ENCODE measurements around the gene SLC16A3. TPM values are rescaled to one million over a fixed set of nuclear protein-coding genes. Genes with fewer than 3 reads are reported as not detected.

SLC16A3 gene
- total and polyA plus RNA-seq, 2 of the 8 experiments (the other 6 are each of a cell fraction or from before 2014, with no cell fraction given), result 3.8 to 8.7 TPM

DNA sequence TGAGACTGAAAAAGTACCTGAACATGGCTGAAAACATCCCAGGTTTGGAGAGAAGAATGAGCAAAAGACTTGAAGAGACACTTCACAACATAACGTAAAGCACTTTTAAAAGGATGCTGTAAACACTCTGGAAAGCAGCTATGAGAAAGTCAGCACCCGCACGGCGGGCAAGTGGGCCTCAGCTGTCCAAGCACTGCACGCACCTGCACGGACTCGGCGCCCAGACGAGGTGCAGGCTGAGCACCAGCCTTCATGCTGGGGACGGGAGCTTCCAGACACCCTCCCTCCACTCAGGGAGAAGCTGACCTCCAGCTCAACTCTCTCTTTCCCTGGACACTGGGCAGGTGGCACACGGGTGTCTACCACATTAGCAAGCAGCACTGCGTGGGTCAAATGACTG, 29.3 kb upstream of the SLC16A3 start:
- H3K56ac ChIP-seq (replicated peaks; ENCODE audit: insufficient read length, low read depth, low read length), result no peak overlapping the region
- H3K79me1 ChIP-seq (ENCODE audit: low read depth, low read length), result no peaks in the 10 kb centered on the region; the same call in 1 of the 2 replicates
- H3K27me3 ChIP-seq (replicated peaks in 1 of 4; ENCODE audit: control insufficient read depth in 3 of 4, extremely low read depth in 1 of 4, insufficient read depth in 3 of 4, low read length in 3 of 4), result no peaks in the 10 kb centered on the region
- WGBS, 2 experiments (ENCODE audit: extremely low coverage in 1 of 2, insufficient coverage in 1 of 2, insufficient read length in 1 of 2, insufficient replicate concordance in 2 of 2, low coverage in 1 of 2, low lambda C conversion rate in 2 of 2, missing lambda C conversion rate in 1 of 2), result 88% methylated on average over 12 of the region's 12 CpGs; no CpG with 5 or more reads in 1 of the 2 experiments
- no peak overlapping the region for H4K91ac ChIP-seq (replicated peaks; ENCODE audit: insufficient read length, low read length)
- no peak overlapping the region for H3K9ac ChIP-seq (replicated peaks in 1 of 4; ENCODE audit: extremely low read depth in 1 of 4, low read depth in 3 of 4, low read length in 3 of 4)
- peaks cover 4 to 11% of the 10 kb centered on the region in 2 experiments for H4K20me1 ChIP-seq (replicated peaks in 1 of 2; ENCODE audit: control insufficient read depth in 1 of 2, insufficient read depth in 2 of 2, low read length in 2 of 2)
- H3K4me2 ChIP-seq (ENCODE audit: insufficient read depth in 1 of 2, low read depth in 2 of 2, low read length in 2 of 2), result no peak overlapping the region
- H3K18ac ChIP-seq (ENCODE audit: extremely low read depth, low read length), result no peak overlapping the region
- H2BK5ac ChIP-seq (ENCODE audit: low read depth, low read length), result no peak overlapping the region
- DNase-seq (ENCODE audit: low read depth in 1 of 2, low spot score in 2 of 2) (no peak), FAIRE-seq (no peak)
- no peak overlapping the region for H3K27ac ChIP-seq (ENCODE audit: low read depth, low read length)
- no peak overlapping the region for H2AFZ ChIP-seq (ENCODE audit: low read length)
- H2AK5ac ChIP-seq (ENCODE audit: low read depth, low read length), result no peak overlapping the region
- H3K9me3 ChIP-seq (ENCODE audit: insufficient read depth in 2 of 2, low read depth in 1 of 2, low read length in 1 of 2), result no peaks in the 10 kb centered on the region
- H3K4me3 ChIP-seq (ENCODE audit: extremely low read depth in 1 of 4, insufficient read depth in 2 of 4, low read depth in 3 of 4, low read length in 4 of 4), result no peak overlapping the region
- no peak overlapping the region for H3K4ac ChIP-seq (replicated peaks; ENCODE audit: insufficient read length, low read depth, low read length)
- H4K8ac ChIP-seq (ENCODE audit: extremely low read depth, insufficient read depth, low read length), result no peak overlapping the region
- H3K36me3 ChIP-seq (ENCODE audit: control insufficient read depth in 2 of 4, insufficient read depth in 4 of 4, low read length in 3 of 4), result peaks cover 0 to 5% (median 2%) of the 10 kb centered on the region in 4 experiments; a peak in 3 of 8 replicates
- H3K23ac ChIP-seq (ENCODE audit: insufficient read length), result no peak overlapping the region
- POLR2A ChIA-PET (ENCODE audit: partially characterized antibody), result interaction anchor here (0.5 kb wide), 1 partner anchor 11 kb away, joined by 3 read pairs; no protein-coding TSS in a partner anchor
- no peak overlapping the region for H4K5ac ChIP-seq (ENCODE audit: insufficient read length, low read depth, low read length)
- no peak overlapping the region for H2BK12ac ChIP-seq (ENCODE audit: low read depth, low read length)
- H3K23me2 ChIP-seq (ENCODE audit: low read depth, low read length), result no peaks in the 10 kb centered on the region
- no peak overlapping the region for H2BK15ac ChIP-seq (ENCODE audit: low read length)
- H2BK20ac ChIP-seq (ENCODE audit: low read length), result no peak overlapping the region
- H2BK120ac ChIP-seq (replicated peaks; ENCODE audit: low read depth, low read length), result no peak overlapping the region
- H3K14ac ChIP-seq (ENCODE audit: insufficient read length), result no peak overlapping the region
- H3K4me1 ChIP-seq (replicated peaks in 1 of 4; ENCODE audit: control insufficient read depth in 3 of 4, insufficient read depth in 4 of 4, low read length in 3 of 4), result no peaks in the 10 kb centered on the region
- H3K79me2 ChIP-seq (ENCODE audit: control insufficient read depth in 1 of 2, insufficient read depth in 2 of 2, low read length in 2 of 2), result no peaks in the 10 kb centered on the region
- CTCF ChIA-PET (ENCODE audit: partially characterized antibody), result interaction anchor here (1.4 kb wide), 1 partner anchor 8 kb away, joined by 3 read pairs; no protein-coding TSS in a partner anchor
- TF ChIP-seq, protein P1, sequence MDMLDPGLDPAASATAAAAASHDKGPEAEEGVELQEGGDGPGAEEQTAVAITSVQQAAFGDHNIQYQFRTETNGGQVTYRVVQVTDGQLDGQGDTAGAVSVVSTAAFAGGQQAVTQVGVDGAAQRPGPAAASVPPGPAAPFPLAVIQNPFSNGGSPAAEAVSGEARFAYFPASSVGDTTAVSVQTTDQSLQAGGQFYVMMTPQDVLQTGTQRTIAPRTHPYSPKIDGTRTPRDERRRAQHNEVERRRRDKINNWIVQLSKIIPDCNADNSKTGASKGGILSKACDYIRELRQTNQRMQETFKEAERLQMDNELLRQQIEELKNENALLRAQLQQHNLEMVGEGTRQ (IDR thresholded peaks at IDR 0.05; ENCODE audit: low read length), result no peak
- no peak for TF ChIP-seq KDM1A (IDR thresholded peaks at IDR 0.05; ENCODE audit: borderline replicate concordance, low read length)
- TF ChIP-seq POLR2AphosphoS5 (IDR thresholded peaks at IDR 0.05; ENCODE audit: low read depth, low read length), result no peak
- no peak for TF ChIP-seq EZH2 (IDR thresholded peaks at IDR 0.05; ENCODE audit: low read depth, low read length, severe bottlenecking)
- TF ChIP-seq BRCA1 (IDR thresholded peaks at IDR 0.05; ENCODE audit: low read depth, low read length), result no peak
- TF ChIP-seq, protein P2, sequence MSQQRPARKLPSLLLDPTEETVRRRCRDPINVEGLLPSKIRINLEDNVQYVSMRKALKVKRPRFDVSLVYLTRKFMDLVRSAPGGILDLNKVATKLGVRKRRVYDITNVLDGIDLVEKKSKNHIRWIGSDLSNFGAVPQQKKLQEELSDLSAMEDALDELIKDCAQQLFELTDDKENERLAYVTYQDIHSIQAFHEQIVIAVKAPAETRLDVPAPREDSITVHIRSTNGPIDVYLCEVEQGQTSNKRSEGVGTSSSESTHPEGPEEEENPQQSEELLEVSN (IDR thresholded peaks at IDR 0.05), result no peak
- TF ChIP-seq, protein P3, sequence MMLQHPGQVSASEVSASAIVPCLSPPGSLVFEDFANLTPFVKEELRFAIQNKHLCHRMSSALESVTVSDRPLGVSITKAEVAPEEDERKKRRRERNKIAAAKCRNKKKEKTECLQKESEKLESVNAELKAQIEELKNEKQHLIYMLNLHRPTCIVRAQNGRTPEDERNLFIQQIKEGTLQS (IDR thresholded peaks at IDR 0.05; ENCODE audit: insufficient read depth, low read depth, low read length), result no peak
- no peak for TF ChIP-seq RXRA (IDR thresholded peaks at IDR 0.05; ENCODE audit: insufficient read depth, low read depth, low read length)
- no peak for TF ChIP-seq HDAC2 (IDR thresholded peaks at IDR 0.05; ENCODE audit: borderline replicate concordance in 1 of 2, low read depth in 2 of 2, low read length in 2 of 2)
- TF ChIP-seq TAF7 (optimal IDR thresholded peaks at IDR 0.05; ENCODE audit: borderline replicate concordance, low read depth, low read length), result no peak
- no peak for TF ChIP-seq CTBP2 (IDR thresholded peaks at IDR 0.05; ENCODE audit: borderline replicate concordance, insufficient read depth, insufficient read length, low read length)

Data from H1 (cell line).